Measurements from ENCODE around the gene CMTM6.
"Not testable (repeated sequence)": the region's sequence is repeated elsewhere in the genome, so short reads cannot be mapped to it uniquely, and the experiment has no call there.

CMTM6 gene

GRCh38 chr3:32466808-32467207, 35.8 kb downstream of the CMTM6 start:
- not testable (repeated sequence) for DNase-seq (ENCODE audit: low read depth)

DNA sequence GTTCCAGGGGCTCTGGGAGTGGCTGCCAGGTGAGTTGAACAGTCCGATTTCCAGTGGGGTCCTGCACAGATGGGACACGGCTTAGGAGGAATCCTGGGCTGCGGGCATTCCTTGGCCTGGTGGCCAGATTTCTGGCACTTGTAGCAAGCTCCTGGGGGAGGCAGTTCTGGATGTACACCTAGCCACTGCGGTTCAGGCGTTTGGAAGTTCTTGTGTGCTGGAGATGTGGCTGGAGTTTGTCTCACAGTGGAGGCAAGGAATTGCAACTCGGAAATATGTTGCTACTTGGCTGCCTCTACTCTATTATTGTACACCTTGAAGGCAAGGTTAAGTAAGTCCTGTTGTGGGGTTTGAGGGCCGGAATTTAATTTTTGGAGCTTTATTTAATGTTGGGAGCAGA, 37.9 kb downstream of the CMTM6 start:
- DNase-seq (ENCODE audit: low read depth), result not testable (repeated sequence)

DNA sequence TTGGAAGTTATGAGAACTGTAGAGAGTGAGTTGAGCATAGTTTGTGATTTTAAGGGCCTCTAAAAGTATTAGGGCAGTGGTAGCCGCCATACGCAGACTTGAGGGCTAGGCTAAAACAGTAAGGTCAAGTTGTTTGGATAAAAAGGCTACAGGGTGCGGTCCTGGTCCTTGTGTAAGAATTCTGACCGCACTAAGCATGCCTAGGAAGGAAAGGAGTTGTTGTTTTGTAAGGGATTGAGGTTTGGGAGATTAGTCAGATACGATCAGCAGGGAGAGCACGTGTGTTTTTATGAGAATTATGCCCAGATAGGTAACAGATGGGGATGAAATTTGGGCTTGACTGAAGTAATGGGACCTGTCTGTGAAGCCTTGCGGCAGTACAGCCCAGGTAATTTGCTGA, 39.2 kb downstream of the CMTM6 start:
- DNase-seq (ENCODE audit: low read depth), result not testable (repeated sequence)

GRCh38 chr3:32462191-32462986, 40.3 kb downstream of the CMTM6 start:
- not testable (repeated sequence) for DNase-seq (ENCODE audit: low read depth)

- DNase-seq (ENCODE audit: low read depth), result not testable (repeated sequence)
Measured at GRCh38 chr3:32460817-32461496, 41.7 kb downstream of the CMTM6 start.

DNA sequence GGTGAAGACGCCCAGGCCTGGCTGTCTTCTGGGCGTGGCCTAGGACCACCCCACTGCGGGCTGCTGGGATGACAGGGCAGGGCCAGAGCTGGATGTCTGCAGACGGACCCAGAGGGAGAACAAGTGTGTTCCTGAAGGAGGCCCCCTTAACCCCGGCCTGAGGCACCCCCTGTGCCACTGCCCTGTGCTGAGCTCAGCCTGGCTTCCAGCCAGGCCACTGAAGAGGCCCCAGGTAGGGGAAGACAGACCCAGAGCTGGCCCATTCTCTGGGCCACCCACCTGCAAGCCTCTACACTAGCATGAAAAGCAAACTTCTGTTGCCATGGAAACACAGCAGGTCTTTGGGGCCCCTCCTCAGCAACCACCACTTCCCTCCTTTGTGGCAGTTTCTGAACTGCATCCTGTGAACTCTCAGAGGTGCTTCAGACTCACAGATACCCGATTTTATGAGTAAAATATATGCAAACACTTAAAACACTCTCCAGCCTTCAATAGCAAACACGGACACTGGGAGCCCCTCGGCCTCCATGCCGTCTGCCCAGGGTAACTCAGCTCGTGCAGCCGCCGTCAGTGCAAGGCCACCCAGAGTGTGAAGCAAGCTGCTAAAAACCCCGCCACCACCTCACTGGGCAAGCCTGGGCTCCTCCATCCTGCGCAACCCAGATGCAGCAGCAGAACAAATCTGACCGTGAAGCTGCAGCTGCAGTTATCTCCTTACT, 42.5 kb downstream of the CMTM6 start:
- no peak for DNase-seq (ENCODE audit: low read depth)

DNA sequence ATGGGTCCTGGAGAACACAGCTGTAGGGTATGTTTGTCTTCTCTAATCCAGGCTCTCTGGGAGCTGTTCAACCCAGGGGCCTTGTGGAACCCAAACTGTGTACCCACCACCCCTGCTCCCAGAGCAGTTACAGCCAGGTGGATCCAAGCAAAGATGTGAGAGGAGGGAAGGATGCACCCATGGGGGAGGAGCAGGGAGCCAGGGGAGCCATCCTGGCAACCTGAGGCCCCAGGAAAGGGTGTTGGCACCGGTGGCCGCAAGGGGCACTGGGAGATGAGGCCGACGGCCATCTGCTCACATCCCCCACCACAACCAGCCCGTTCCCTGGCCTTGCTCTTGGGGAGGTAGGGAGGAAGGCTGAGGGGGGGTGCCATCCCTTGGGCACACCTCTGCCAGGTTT, 43.2 kb downstream of the CMTM6 start:
- no peak for DNase-seq (ENCODE audit: low read depth)

DNA sequence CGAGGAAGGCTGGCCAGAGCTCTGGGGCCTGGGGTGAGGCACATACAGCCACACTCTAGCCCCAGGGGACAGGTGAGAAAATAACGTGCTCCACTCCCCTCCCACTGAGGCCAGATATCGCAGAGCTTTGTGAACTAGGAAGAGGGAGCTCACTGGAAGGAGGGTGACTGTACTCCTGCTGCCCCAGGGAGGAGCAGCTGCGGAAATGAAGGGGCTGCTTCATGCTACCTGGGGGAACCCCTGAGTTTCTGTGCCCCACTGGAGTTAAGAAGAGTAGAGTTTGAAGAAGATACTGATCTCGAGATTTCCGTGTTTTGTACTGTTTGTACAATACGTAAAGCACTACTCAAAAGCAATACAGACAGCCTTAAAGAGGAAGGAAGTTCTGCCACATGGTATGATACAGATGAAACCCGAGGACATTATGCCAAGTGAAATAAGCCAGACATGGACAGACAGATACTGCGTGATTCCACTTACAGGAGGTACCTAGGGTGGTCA, 44.6 kb downstream of the CMTM6 start:
- DNase-seq (ENCODE audit: low read depth), result no peak

GRCh38 chr3:32456429-32457130, 46.1 kb downstream of the CMTM6 start:
- no peak for DNase-seq (ENCODE audit: low read depth)

DNA sequence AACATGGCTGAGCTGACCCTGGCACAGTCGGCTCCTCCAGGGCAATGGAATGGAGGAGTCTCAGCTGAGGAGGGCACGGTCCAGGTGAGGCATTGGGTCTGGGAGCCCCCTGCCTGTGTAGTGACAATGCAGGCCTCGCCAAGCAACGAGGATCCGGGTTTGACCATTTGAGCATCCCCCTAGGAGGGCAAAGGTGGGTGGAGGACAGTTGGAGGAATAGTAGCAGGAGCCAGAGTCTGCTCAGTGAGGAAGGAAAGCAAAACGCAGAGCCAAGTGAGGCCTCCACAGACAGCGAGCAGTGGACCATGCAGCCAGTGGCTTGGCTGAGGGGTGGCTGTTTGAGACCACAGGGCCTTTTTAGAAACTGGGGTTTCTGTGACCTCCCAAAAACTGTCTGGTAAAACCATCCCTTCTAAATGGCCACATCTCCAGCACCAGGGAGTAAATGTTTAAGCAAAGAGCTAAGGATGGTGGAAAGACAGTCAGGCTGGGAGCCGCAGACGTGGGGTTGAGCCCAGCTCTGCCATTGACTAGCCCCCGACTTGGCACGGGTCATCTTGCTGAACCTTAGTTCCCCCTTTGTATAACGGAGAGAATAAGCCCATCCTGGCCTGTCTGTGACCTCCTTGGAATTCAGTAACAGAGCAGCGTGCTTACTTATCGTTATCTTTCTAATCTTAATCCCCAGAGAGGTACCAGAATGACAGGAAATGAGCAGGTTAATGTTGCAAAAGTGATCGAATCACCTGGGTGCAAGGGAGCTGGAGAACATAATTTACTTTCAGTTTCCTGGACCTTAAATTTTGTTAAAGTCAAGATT, 46.8 kb downstream of the CMTM6 start:
- DNase-seq (ENCODE audit: low read depth), result no peak

- no peak for DNase-seq (ENCODE audit: low read depth)
Measured at GRCh38 chr3:32454731-32455608, 47.7 kb downstream of the CMTM6 start.

- no peak for DNase-seq (ENCODE audit: low read depth)
Measured at GRCh38 chr3:32454111-32454510, 48.5 kb downstream of the CMTM6 start.

DNA sequence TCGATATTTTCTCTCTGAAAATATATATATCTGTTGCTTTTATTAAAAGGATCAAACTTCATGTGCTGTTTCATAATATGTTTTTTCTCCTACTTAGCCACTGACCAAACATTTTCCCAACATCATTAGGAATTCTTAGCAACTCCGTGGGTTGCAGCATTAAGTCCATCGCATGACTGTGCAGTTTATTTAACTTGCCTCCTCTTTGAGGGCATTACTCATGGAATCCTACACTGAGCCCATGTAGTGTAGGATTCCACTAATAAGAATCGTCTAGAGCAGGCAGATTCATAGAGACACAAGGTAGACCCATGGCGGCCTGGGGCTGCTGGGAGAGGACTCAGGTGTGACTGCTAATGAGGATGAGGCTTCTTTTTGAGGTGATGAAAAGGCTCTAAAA, 49.3 kb downstream of the CMTM6 start:
- DNase-seq (ENCODE audit: low read depth), result no peak

GRCh38 chr3:32452009-32452408, 50.6 kb downstream of the CMTM6 start:
- no peak for DNase-seq (ENCODE audit: low read depth)

- no peak for DNase-seq (ENCODE audit: low read depth)
Measured at GRCh38 chr3:32450992-32451659, 51.5 kb downstream of the CMTM6 start.

GRCh38 chr3:32450426-32450825, 52.2 kb downstream of the CMTM6 start:
- no peak for DNase-seq (ENCODE audit: low read depth)

GRCh38 chr3:32449691-32450090, 53.0 kb downstream of the CMTM6 start:
- DNase-seq (ENCODE audit: low read depth), result no peak

- no peak for DNase-seq (ENCODE audit: low read depth)
Measured at GRCh38 chr3:32448686-32449474, 53.8 kb downstream of the CMTM6 start.

Measured in HS-27A (cell line).